OCI-M2 (cell line): ENCODE measurements around the gene NF2.
"Not testable (repeated sequence)": the region's sequence is repeated elsewhere in the genome, so short reads cannot be mapped to it uniquely, and the experiment has no call there.

ENCODE experiments used
- DNase-seq: peaks from one replicate; lab custom pipeline; 2025; ENCODE audit not compliant: unreplicated experiment; lab: John Stamatoyannopoulos, UW

Gene NF2

GRCh38 chr22:29594447-29594846 lies 9.0 kb upstream of the NF2 start:
- DNase-seq = not testable (repeated sequence)

GRCh38 chr22:29596408-29596807 lies 7.0 kb upstream of the NF2 start:
- no peak for DNase-seq

GRCh38 chr22:29597871-29598683 lies 5.4 kb upstream of the NF2 start:
- not testable (repeated sequence) for DNase-seq

GRCh38 chr22:29598684-29599020 lies 4.8 kb upstream of the NF2 start:
- no peak for DNase-seq

GRCh38 chr22:29604076-29604360 lies 585 bp downstream of the NF2 start:
- no peak for DNase-seq

- DNase-seq = no peak
These were observed 2.1 kb downstream of the NF2 start for GRCh38 chr22:29605527-29605850.

GRCh38 chr22:29606320-29606719 lies 2.9 kb downstream of the NF2 start:
- no peak for DNase-seq

GRCh38 chr22:29607426-29607825 lies 4.0 kb downstream of the NF2 start:
- no peak for DNase-seq

- DNase-seq = no peak
These were observed 5.7 kb downstream of the NF2 start for GRCh38 chr22:29609139-29609538.

GRCh38 chr22:29610780-29611179 lies 7.3 kb downstream of the NF2 start:
- DNase-seq = no peak

GRCh38 chr22:29615705-29616327 lies 12.4 kb downstream of the NF2 start:
- DNase-seq = no peak

- no peak for DNase-seq
These were observed 14.6 kb downstream of the NF2 start for GRCh38 chr22:29617922-29618629.

- no peak for DNase-seq
These were observed 18.5 kb downstream of the NF2 start for GRCh38 chr22:29621761-29622526.

GRCh38 chr22:29623059-29623458 lies 19.6 kb downstream of the NF2 start:
- DNase-seq = no peak

- no peak for DNase-seq
These were observed 20.2 kb downstream of the NF2 start for GRCh38 chr22:29623553-29624169.

- no peak for DNase-seq
These were observed 21.8 kb downstream of the NF2 start for GRCh38 chr22:29625090-29625825.

- no peak for DNase-seq
These were observed 23.2 kb downstream of the NF2 start for GRCh38 chr22:29626497-29627195.

- DNase-seq = no peak
These were observed 23.7 kb downstream of the NF2 start for GRCh38 chr22:29627196-29627535.

- no peak for DNase-seq
These were observed 25.8 kb downstream of the NF2 start for GRCh38 chr22:29628996-29629902.
